Activated CD4-positive, alpha-beta T cell treated with anti-CD3 and anti-CD28 coated beads for 36 hours (primary cell): ENCODE data around the gene LENG9. TPM values are rescaled to one million over a fixed set of nuclear protein-coding genes. Genes with fewer than 3 reads are reported as not detected.
"Not testable (repeated sequence)": the region's sequence is repeated elsewhere in the genome, so short reads cannot be mapped to it uniquely, and the experiment has no call there.

Experiments
- ATAC-seq: fragments of 200-7000 bp; cut with Tn5 transposase; one replicate; pipeline ENCODE4 v1.10.0; 2021; ENCODE audit warnings: mild to moderate bottlenecking, moderate library complexity
- CTCF ChIA-PET: fragments of 350-600 bp; sonication (Branson Sonifier 250); formaldehyde crosslinking; loops from one replicate; lab custom pipeline; 2021; ENCODE audit warnings: antibody characterized with exemption; lab: Charles Lee
- POLR2A ChIA-PET: fragments of 350-600 bp; sonication (Branson Sonifier 250); formaldehyde crosslinking; loops from one replicate; lab custom pipeline; 2021; ENCODE audit warnings: antibody characterized with exemption, inconsistent platforms; lab: Charles Lee
- DNase-seq: peaks from one replicate; pipeline ENCODE4 v3.0.0-alpha.2; 2020
- H3K27ac Mint-ChIP-seq: one replicate; pipeline ENCODE4 v1.8.0; 2021; ENCODE audit warnings: mixed read lengths
- H3K27me3 Mint-ChIP-seq: one replicate; pipeline ENCODE4 v1.8.0; 2021; ENCODE audit warnings: mixed read lengths
- H3K36me3 Mint-ChIP-seq: one replicate; pipeline ENCODE4 v1.8.0; 2021; ENCODE audit warnings: low read depth, mixed read lengths
- H3K4me1 Mint-ChIP-seq: one replicate; pipeline ENCODE4 v1.8.0; 2021; ENCODE audit warnings: mixed read lengths
- H3K4me3 Mint-ChIP-seq: one replicate; pipeline ENCODE4 v1.8.0; 2021; ENCODE audit warnings: mild to moderate bottlenecking, moderate library complexity, mixed read lengths
- H3K9me3 Mint-ChIP-seq: one replicate; pipeline ENCODE4 v1.8.0; 2021; ENCODE audit warnings: low read depth, mixed read lengths
- intact Hi-C, 2 experiments: fragments of 100-400 bp; cut with DNase I in 1 of 2; cut with micrococcal nuclease in 1 of 2; formaldehyde crosslinking; loops; one replicate each; pipeline versions ENCODE4 v1.14.2 to v1.15.1; 2022 to 2024; cut with DNase I, micrococcal nuclease
- total RNA-seq, 2 experiments: library from RNA; stranded (reverse); gene quantifications; one replicate each; pipeline ENCODE4 v1.2.3, GENCODE V29; 2021

The LENG9 gene
- total RNA-seq, 2 experiments from 2014 or later = 5.0 to 5.1 TPM

DNA sequence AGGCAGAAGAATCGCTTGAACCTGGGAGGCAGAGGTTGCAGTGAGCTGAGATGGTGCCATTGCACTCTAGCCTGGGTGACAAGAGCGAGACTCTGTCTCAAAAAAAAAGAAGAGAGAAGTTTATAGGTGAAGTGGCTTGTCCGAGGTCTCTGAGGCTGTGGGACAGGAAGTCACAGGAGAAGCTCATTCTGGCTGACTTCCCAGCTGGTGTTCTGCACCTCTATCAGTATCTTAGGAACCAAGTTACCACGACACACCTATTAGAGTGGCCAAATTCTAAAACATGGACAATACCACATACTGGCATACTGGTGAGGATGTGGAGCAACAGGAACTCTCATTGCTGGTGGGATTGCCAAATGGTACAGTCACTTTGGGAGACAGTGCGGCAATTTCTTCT lies 31.7 kb upstream of the LENG9 start:
- Mint-ChIP-seq H3K4me1 (peaks cover 28% of the 10 kb centered on the region), H3K27me3 (peaks cover 22% of the 10 kb centered on the region)
- DNase-seq, intact Hi-C loops, H3K9me3 Mint-ChIP-seq, ATAC-seq, H3K27ac Mint-ChIP-seq, H3K36me3 Mint-ChIP-seq, H3K4me3 Mint-ChIP-seq: not testable (repeated sequence)
- POLR2A ChIA-PET = interaction anchor here (0.6 kb wide), 1 partner anchor 1834 kb away, joined by 3 read pairs; no protein-coding TSS in a partner anchor
- CTCF ChIA-PET = interaction anchor here (1.0 kb wide), 1 partner anchor 179 kb away, joined by 3 read pairs; no protein-coding TSS in a partner anchor

DNA sequence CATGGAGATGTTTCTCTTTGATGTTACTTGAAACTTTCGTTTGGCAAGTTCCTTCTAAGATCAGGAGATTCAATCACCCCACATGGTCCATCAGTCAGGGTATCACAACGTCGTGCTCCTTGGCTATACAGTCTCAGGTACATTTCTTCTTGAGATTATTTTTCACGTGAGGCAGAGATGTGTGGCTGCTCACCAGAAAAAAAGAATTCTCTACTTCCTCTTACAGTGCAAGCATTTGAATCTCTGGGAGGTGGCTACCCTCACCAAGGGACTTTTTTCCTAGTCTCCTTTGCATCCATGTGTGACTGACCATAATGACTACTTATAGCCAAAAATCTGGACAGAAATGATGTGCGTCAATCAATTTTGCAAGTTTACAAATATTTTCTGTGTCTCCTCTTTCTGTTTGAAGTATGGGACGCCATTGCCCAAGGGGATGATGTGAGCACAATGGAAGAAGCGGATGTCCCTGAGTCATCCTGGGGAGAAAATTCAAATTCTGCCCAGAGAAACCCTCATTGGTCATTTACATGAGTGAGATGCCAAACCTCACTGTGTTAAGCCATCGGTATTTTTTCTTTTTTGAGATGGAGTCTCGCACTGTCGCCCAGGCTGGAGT lies 30.5 kb upstream of the LENG9 start:
- no peak overlapping the region for H3K27ac Mint-ChIP-seq
- H3K36me3 Mint-ChIP-seq = no peaks in the 10 kb centered on the region
- intact Hi-C loops = no loop called here
- ATAC-seq (no peak), DNase-seq (no peak)
- no peak overlapping the region for H3K4me3 Mint-ChIP-seq
- CTCF ChIA-PET = interaction anchor here (0.8 kb wide), 1 partner anchor 14 kb away, joined by 4 read pairs; no protein-coding TSS in a partner anchor
- H3K4me1 Mint-ChIP-seq = peaks cover 23% of the 10 kb centered on the region
- H3K9me3 Mint-ChIP-seq = no peaks in the 10 kb centered on the region
- POLR2A ChIA-PET = no interaction called here
- H3K27me3 Mint-ChIP-seq = peaks cover 17% of the 10 kb centered on the region

DNA sequence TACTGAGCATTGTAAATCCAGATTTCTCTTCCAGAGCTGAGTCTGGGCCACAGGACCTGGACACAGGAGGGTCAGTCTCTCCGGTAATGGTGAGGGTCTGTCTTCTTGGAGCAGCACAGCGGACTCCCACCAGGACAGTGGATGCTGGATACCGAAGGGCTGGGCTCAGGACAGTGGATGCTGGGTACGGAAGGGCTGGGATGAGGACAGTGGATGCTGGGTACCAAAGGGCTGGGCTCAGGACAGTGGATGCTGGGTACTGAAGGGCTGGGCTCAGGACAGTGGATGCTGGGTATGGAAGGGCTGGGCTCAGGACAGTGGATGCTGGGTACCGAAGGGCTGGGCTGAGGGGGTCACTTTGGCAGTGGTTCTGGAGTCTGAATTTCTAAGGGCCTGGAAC lies 29.5 kb upstream of the LENG9 start:
- H3K4me3 Mint-ChIP-seq, DNase-seq, intact Hi-C loops, POLR2A ChIA-PET, H3K9me3 Mint-ChIP-seq, ATAC-seq, H3K27ac Mint-ChIP-seq, H3K36me3 Mint-ChIP-seq: not testable (repeated sequence)
- Mint-ChIP-seq H3K4me1 (peaks cover 16% of the 10 kb centered on the region), H3K27me3 (peaks cover 15% of the 10 kb centered on the region)
- CTCF ChIA-PET = interaction anchor here (0.8 kb wide), 1 partner anchor 15 kb away, joined by 4 read pairs; no protein-coding TSS in a partner anchor

DNA sequence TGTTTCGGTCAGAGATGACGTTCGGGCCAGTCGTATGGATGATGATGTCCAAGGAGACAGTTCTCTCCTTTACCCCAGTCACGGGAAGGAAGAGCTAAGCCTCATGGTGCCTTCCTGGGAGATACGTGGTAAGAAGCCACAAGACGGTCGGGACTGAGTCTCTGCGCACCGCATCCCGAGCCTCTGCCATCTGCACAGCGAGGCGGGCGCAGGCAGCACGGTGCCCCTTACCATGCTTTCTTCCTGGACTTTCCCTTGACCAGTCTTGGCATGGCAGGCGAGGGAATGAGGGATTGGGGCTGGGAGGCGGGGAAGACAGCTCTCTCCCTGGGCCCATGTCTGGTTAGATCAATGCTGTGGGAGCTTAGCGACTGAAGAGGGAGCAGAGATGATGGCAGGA lies 29.0 kb upstream of the LENG9 start:
- ATAC-seq (no peak), DNase-seq (no peak)
- intact Hi-C loops = no loop called here
- Mint-ChIP-seq H3K9me3 (no peaks in the 10 kb centered on the region), H3K4me1 (peaks cover 11% of the 10 kb centered on the region), H3K27ac (no peak overlapping the region), H3K27me3 (peaks cover 14% of the 10 kb centered on the region), H3K36me3 (no peaks in the 10 kb centered on the region), H3K4me3 (no peak overlapping the region)
- POLR2A ChIA-PET = no interaction called here
- CTCF ChIA-PET = no interaction called here

DNA sequence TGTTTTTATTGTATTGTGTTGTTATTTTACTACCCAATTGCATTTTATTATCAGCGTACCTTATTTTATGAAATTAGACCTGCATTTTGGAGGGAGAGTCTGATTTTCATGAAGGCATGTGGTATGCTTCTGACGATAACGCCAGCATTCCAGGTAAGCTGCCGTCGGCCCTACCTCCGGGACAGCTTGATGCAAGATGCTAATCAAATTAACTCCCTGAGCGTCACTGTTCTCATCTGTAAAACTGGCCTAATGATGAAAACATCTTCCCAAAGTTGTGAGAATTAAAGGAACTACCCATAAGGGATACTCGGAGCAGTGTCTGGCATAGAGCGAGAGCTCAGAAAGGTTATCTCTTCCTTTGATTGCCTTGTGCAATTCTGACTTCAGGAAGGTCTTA lies 26.2 kb upstream of the LENG9 start:
- H3K27ac Mint-ChIP-seq = no peak overlapping the region
- no peaks in the 10 kb centered on the region for H3K36me3 Mint-ChIP-seq
- ATAC-seq (no peak), DNase-seq (no peak)
- intact Hi-C loops = no loop called here
- H3K4me3 Mint-ChIP-seq = no peak overlapping the region
- no peaks in the 10 kb centered on the region for H3K9me3 Mint-ChIP-seq
- POLR2A ChIA-PET = no interaction called here
- CTCF ChIA-PET = no interaction called here
- no peaks in the 10 kb centered on the region for H3K4me1 Mint-ChIP-seq
- H3K27me3 Mint-ChIP-seq = peaks cover 10% of the 10 kb centered on the region

DNA sequence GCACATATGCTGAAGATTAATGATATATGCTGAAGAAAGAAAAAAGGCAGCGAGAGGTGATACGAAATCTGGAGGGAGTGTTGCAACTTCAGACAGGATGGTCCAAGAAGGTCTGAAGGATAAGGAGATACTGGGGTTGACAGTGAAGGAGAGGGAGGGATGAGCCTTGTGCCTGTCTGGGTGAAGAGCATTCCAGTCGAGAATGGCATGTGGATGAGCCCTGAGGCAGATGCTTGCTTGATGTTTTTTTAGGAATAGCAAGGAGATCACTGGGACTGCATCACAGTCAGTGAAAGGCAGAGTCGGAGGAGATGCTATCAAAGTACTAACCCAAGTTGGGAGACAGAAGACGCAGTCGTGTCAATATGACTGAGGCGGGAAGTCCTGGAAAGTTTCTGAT lies 25.8 kb upstream of the LENG9 start:
- Mint-ChIP-seq H3K36me3 (no peaks in the 10 kb centered on the region), H3K4me1 (no peaks in the 10 kb centered on the region), H3K27ac (no peak overlapping the region), H3K27me3 (peaks cover 10% of the 10 kb centered on the region), H3K9me3 (no peaks in the 10 kb centered on the region), H3K4me3 (no peak overlapping the region)
- no peak for ATAC-seq
- intact Hi-C loops = no loop called here
- no peak for DNase-seq
- ChIA-PET POLR2A (no interaction called here), CTCF (no interaction called here)

DNA sequence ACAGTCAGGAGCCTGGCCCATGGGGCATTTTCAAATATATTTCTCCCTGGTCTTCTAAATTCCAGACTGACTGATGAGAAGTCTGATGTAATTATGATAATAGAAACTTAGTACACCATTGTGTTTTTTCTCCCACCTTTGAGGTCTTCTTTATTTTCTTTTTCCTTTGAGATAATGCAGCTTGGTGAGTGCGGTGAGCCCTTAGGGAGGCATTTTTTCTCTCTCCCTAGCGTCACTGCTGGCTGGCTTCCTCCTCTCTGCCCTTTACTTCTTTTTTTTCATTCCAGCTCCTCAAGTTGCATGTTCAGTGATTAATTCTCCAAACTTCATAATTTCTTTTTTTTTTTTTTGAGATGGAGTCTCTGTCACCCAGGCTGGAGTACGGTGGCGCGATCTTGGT lies 22.3 kb upstream of the LENG9 start:
- CTCF ChIA-PET = interaction anchor here (0.7 kb wide), 1 partner anchor 9 kb away, joined by 3 read pairs; no protein-coding TSS in a partner anchor
- intact Hi-C loops = no loop called here
- ATAC-seq (no peak), DNase-seq (no peak)
- Mint-ChIP-seq H3K4me3 (no peak overlapping the region), H3K27ac (no peak overlapping the region), H3K27me3 (peaks cover 10% of the 10 kb centered on the region), H3K9me3 (no peaks in the 10 kb centered on the region), H3K4me1 (peaks cover 2% of the 10 kb centered on the region), H3K36me3 (no peaks in the 10 kb centered on the region)
- POLR2A ChIA-PET = no interaction called here

DNA sequence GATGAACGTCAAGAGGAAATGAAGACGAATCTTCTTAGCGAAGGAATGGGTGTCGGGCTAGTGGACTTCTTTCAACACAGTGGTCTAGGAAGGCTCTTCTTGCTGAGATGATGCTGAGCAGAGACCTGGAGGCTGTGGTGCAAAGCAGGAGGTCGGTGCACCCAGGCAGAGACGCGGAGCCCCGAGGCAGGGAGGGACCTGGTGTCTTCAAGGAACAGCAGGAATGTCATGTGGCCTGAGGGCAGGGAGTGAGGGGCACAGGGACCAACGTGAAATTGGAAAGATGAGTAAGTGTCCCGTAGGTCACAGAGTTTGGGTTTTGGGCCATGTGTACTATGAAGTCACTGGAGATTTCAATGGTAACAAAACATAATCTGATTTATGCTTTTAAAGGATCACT lies 20.9 kb upstream of the LENG9 start:
- DNase-seq (no peak), ATAC-seq (no peak)
- peaks cover 14% of the 10 kb centered on the region for H3K27me3 Mint-ChIP-seq
- CTCF ChIA-PET = no interaction called here
- H3K4me3 Mint-ChIP-seq = no peak overlapping the region
- intact Hi-C loops = loop anchor here (5.0 kb wide), 2 partner anchors 38 to 433 kb away; no protein-coding TSS in a partner anchor
- H3K9me3 Mint-ChIP-seq = no peaks in the 10 kb centered on the region
- H3K27ac Mint-ChIP-seq = no peak overlapping the region
- H3K4me1 Mint-ChIP-seq = peaks cover 2% of the 10 kb centered on the region
- H3K36me3 Mint-ChIP-seq = no peaks in the 10 kb centered on the region
- POLR2A ChIA-PET = no interaction called here

DNA sequence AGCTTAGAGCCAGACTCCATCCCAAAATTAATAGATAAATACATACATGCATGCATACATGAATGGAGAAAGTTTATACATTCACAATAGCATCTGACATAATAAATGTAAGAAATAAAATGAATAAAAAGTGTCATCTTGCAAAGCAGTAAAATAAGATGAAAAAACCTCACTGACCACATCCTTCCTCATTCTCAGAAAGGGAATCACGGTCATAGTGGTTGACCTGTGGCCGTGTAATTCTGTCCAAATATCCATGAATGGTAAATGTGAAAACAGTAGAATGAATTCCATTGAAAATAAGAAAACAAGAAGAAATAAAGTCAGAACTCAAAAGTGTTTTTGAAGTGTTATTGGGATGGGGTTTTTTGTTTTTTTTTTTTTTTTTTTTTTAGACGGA lies 19.3 kb upstream of the LENG9 start:
- H3K27ac Mint-ChIP-seq = no peak overlapping the region
- CTCF ChIA-PET = interaction anchor here (1.6 to 5.3 kb wide), 3 partner anchors 33 to 197 kb away, joined by 8 to 59 read pairs (median 11); no protein-coding TSS in a partner anchor
- H3K36me3 Mint-ChIP-seq = no peaks in the 10 kb centered on the region
- DNase-seq = no peak
- H3K4me3 Mint-ChIP-seq = no peak overlapping the region
- ATAC-seq = no peak
- intact Hi-C loops = loop anchor here (5.0 kb wide), 2 partner anchors 39 to 434 kb away; no protein-coding TSS in a partner anchor
- peaks cover 18% of the 10 kb centered on the region for H3K27me3 Mint-ChIP-seq
- H3K4me1 Mint-ChIP-seq = peaks cover 2% of the 10 kb centered on the region
- H3K9me3 Mint-ChIP-seq = no peaks in the 10 kb centered on the region
- POLR2A ChIA-PET = no interaction called here

DNA sequence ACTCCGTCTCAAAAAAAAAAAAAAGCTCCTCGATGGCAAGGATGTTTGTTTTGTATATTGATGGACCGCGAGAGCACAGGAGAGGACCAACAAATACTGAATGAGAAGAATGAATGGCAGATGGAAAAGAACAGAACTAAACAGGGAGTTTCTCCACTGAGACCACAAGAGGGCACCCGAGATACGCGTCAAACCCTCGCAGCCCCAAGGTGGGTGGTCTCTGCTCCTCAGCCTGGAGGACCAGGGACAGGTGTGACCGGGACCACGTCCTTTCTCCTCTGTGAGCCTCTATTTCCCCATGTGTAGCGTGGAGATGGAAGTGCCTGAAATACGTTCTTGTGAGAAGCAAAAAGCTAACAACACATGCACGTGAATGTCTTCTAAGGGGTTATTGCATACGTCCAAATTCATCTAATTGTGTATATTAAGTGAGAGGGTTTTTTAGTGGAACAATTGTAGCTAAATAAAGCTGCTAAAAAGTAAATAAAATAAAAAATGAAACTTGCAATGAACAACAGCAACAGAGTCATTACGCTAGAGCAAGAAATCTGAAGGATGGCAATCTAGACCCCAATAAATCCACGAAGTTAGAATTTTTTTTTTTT lies 17.9 kb upstream of the LENG9 start:
- POLR2A ChIA-PET = no interaction called here
- no peak overlapping the region for H3K27ac Mint-ChIP-seq
- no peaks in the 10 kb centered on the region for H3K9me3 Mint-ChIP-seq
- DNase-seq (peak; percentile 53), ATAC-seq (peak; percentile 47)
- intact Hi-C loops = loop anchor here (1.0 to 5.0 kb wide), 3 partner anchors 41 to 436 kb away; no protein-coding TSS in a partner anchor
- no peaks in the 10 kb centered on the region for H3K36me3 Mint-ChIP-seq
- CTCF ChIA-PET = interaction anchor here (0.7 to 5.3 kb wide), 13 partner anchors 11 to 198 kb away, joined by 3 to 59 read pairs (median 4); partner anchors contain the start of gene LENG9
- no peak overlapping the region for H3K4me3 Mint-ChIP-seq
- H3K4me1 Mint-ChIP-seq = peaks cover 2% of the 10 kb centered on the region
- H3K27me3 Mint-ChIP-seq = peaks cover 28% of the 10 kb centered on the region

DNA sequence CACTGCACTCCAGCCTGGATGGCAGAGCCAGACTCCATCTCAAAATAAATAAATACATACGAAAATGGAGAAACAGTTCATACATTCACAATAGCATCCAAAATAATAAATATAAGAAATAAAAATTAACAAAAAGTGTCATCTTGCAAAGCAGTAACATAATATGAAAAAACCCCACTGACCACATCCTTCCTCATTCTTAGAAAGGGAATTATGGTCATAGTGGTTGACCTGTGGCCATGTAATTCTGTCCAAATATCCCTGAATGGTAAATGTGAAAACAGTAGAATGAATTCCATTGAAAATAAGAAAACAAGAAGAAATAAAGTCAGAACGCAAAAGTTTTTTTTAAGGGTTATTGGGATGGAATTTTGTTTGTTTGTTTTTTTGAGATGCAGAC lies 16.5 kb upstream of the LENG9 start:
- H3K27ac Mint-ChIP-seq = no peak overlapping the region
- intact Hi-C loops = loop anchor here (5.0 kb wide), 2 partner anchors 42 to 437 kb away; no protein-coding TSS in a partner anchor
- peaks cover 2% of the 10 kb centered on the region for H3K4me1 Mint-ChIP-seq
- DNase-seq (no peak), ATAC-seq (no peak)
- H3K36me3 Mint-ChIP-seq = no peaks in the 10 kb centered on the region
- CTCF ChIA-PET = interaction anchor here (2.4 to 5.3 kb wide), 2 partner anchors 194 to 199 kb away, joined by 6 to 59 read pairs; no protein-coding TSS in a partner anchor
- no peaks in the 10 kb centered on the region for H3K9me3 Mint-ChIP-seq
- H3K27me3 Mint-ChIP-seq = peaks cover 27% of the 10 kb centered on the region
- POLR2A ChIA-PET = no interaction called here
- no peak overlapping the region for H3K4me3 Mint-ChIP-seq
